ENCODE results near the gene EPS15.
"Not testable (repeated sequence)": the region's sequence is repeated elsewhere in the genome, so short reads cannot be mapped to it uniquely, and the experiment has no call there.

Gene EPS15

DNA sequence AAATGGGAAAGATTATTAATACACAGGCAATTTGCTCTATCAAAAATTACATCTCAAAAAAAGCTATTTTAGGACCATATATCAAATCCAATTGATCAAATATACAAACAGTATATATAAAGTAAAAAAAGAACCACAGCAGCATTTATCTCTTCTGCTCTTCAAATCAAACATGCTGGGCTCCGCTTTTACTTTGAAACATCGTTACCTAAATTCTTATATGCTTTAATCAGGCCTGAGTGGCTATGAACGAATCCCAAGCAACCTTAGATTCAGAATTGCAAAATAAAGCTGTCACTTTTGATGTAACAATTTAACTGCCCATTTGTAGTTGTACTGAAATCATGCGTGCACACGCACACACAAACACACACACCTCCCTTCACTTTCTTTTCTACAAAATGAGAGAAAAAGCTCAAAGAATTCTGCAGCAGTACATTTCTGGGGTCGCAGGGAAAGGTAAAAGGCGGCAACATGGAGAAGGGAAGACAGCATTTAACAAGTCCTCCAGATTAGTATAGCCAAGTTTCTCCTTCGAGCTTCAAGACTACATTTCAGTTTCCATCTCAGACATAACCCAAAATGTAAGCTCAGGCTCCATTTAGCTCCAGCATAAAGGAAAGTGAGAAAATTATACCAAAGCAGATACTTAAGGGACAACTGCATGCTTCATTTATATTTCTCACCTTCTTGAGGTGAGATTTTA is 96.5 kb downstream of the EPS15 start:
- DNase-seq = no peak

DNA sequence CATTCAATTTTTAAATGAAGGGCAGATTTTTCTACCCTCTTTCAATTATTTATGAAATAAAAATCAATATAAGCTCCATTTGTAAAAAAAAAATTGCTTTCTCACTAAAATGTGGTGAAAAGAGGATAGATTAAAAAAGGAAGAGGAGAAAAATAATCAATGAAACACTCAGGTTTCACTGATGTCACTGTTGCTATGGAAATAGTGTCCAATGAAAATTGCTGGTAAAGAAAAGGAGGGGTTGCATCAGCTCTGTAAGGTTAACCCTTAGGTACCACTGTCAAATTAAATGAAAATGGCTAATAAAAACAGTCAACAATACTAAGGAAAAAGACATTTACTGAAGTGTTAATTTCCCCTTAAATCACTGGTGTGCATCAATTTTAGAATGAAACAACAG is 97.1 kb downstream of the EPS15 start:
- DNase-seq = no peak

DNA sequence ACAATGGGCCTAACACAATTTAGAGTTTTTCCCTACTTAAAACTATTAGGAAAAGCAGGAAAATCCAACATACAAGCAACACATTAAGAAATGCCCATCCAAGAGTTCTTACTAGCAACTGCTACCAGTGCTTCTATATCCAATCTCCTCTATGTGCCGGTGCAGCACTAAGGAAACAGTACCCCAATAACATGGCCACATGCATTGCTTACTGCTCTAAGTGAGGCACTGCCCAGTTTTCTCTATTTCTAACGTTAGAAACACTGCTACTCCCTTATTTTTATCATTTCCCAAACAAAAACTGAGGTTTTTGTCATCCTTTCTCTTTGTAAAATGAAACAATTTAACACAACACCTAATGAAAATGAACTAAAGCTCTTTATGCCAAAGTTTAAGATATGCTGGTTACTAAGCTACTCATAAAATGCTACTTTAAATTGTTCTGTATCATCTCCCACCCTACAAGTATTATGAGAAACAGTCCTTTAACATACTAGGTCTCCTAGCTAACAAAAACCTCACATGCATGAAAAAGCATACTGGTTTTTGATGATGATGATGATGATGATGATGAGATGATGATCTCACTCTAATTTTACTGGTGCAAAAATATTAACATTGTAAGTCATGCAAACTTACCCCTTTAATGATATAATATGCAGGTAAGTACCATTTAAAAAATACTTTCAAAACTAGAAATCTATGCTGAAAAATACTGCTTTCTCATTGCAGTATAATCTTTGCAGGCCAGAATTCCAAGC is 98.0 kb downstream of the EPS15 start:
- no peak for DNase-seq

DNA sequence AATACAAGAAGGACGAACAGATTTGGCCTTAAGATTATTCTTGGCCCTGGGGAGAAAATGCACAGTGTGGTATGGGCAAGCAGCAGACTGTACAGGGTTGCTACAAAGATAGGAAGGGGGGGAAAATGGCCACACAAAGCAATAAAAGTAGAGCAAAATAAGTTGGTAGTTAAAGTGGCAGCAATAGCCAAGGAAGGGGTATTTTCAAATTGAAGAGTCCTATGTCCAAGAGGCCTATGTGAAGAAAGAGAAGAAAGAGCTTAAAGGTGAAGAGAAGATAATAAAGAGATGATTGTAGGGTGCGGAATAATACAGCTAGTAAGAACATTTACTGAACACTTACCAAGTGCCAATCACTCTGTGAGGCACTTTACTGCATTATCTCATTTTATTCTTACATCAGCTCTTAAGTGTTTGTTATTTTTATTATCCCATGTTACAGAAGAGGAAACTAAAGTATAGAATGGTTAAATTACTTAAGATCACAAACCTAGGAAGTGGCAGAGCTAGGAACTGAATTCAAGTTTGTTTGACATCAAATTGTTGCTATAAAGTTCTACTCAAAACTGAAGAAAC is 100.6 kb downstream of the EPS15 start:
- DNase-seq = no peak

DNA sequence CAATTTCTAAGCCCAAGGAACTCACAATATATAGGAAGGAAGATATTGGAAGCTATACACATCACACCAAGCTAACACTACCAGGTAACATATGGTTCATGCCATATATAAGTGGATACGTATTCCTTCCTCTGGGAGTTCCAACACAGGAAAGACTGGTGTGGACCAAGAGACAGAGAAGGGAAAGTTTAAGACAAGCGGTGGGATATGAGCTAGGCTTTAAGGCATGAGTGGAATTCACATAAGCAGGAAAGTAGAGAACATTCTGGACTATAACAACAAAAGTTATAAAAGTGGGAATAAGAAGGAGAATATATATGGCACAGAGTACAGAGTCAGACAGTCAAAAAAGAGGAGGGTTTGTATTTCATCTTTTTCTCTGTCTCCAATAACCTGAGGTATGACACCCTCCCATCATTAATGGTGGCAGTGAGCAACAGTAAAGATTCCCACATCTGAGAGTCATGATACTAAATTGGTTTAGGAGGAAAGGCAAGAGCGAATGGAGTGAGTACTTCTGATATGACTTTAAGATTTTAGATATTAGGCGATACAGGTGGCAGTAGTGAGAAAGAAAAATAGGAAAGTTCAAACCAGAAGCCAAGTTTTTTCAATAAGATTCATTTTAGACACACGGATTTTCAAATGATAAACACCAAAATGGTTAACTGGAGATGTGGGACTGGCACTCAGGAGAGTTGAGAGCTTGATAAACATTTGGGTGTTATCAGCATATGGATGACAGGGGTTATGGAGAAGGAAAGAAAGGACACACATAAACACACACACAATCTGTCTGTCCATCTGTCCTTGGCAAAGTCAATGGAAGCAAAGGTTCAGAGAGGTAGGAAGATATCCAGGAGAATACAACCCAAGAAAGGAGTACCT is 101.3 kb downstream of the EPS15 start:
- no peak for DNase-seq

DNA sequence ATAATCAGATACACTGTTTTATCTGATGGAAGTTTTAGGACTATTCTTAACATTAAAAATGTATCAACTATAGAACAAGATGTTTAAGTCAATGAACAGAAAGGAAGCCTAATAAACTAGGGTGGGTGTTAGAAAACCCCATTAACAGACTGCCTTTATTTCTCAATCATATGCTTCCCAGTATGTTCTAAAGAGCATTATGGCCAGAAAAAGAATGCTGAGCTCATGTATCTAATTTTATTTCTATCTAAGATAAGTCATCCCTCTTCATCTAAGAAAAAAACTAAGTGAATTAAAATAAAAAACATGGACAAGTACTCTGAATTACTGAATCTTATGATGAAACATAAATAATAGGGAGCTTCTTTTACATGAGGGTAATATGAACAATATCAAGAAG is 102.2 kb downstream of the EPS15 start:
- DNase-seq = no peak

DNA sequence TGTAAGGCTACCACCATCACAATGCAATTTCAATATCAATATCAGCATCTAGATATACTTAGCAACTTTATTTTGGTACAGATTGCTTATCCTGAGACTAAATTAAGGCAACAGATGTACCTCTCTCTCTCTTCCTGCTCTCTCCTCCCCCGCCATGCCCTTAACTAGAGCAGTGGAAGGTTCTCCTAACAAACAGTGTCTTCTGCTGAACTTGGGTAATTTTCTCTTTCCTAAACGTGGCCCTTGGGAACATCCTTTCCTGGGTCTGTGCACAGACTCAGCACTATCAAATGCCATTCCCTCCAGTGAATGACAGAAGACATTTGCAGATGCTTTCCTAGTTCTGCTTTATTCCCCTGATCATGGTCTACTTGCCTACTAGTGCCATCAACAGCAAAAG is 103.1 kb downstream of the EPS15 start:
- no peak for DNase-seq

DNA sequence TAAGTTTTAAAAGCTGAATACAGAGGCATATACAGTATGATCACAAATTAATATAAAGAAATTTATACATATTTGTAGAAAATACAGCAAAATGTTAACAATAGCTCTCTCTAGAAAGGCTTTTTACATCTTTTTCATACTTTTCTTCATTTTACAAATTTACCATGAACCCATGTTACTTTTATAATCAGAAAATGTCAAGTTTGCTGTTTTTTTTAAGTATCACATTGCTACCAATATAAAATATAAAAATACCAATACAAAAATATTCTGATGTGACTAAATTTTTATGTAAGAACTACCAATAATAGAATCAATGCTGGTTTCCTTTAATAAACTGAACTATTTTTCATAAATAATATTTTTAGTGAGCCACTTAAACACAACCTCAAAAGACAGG is 104.3 kb downstream of the EPS15 start:
- no peak for DNase-seq

DNA sequence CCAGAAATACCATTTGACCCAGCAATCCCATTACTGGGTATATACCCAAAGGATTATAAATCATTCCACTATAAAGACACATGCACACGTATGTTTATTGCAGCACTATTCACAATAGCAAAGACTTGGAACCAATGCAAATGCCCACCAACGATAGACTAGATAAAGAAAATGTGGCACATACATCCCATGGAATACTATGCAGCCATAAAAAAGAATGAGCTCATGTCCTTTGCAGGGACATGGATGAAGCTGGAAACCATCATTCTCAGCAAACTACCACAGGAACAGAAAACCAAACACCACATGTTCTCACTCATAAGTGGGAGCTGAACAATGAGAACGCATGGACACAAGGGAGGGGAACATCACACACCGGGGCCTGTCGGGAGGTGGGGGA is 107.2 kb downstream of the EPS15 start:
- DNase-seq = not testable (repeated sequence)

DNA sequence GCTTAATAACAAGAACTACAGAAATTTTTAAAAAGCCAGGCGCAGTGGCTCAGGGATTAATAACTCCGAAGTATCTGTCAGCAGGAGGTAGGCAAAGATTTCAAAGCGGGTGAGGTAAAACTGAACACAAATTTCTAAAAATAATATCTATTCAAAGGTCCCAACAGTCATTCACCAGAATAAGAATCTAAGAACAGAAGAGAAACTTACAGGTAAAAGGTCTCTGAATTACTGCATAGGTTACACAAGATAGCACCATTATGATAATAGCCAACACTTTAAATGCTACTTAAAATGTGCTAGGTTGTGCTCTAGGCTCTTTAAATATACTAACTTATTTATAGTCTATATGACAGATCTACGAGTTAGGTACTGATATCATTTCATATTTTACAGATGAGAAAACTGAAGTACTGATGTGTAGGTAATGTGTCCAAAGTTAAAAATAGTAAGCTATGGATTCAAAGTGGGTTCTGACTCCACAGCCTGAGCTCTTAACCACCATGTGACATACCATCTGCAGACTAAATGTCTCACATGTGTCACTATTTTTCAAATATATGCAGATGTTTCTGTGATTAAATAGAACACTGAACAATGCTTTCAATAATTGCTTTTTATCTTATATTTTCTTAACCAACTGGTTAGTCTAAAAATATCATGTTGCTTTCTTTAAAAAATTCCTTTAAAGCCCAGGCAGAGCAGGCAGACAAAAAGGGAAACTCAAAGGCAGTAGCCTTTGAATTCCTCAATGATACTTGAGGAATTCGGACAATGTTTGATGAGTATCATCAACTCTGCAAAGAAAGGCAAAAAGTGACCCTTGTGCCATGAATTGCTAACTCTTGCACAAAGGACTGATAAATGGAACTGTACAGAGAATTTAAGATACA is 108.3 kb downstream of the EPS15 start:
- DNase-seq = no peak

DNA sequence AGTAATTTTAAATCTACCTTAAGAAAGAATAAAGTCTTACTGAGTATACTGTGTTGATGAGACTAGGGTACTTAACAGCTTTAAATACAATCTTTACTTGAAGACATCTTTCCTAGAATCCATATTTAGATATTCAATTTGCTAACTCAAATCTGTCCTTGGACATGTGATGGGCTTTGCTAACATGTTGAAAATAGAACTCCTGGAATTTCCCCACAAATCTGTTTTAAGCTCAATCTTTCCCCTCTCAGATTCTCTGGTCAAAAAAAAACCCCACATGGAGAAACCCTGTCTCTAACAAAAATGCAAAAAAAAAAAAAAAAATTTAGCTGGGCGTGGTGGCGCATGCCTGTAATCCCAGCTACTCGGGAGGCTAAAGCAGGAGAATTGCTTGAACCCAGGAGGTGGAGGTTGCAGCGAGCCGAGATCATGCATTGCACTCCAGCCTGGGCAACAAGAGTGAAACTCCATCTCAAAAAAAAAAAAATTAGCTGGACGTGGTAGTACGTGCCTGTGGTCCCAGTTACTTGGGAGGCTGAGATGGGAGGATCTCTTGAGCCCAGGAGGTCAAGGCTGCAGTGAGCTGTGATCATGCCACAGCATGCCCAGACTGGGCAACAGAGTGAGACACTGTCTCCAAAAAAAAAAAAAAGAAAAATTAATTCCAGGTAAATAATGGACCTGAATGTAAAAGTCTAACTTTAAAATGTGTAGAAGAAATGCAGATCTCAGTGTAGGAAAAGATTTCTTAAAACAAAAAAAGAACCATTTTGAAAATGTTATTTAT is 109.1 kb downstream of the EPS15 start:
- not testable (repeated sequence) for DNase-seq

DNA sequence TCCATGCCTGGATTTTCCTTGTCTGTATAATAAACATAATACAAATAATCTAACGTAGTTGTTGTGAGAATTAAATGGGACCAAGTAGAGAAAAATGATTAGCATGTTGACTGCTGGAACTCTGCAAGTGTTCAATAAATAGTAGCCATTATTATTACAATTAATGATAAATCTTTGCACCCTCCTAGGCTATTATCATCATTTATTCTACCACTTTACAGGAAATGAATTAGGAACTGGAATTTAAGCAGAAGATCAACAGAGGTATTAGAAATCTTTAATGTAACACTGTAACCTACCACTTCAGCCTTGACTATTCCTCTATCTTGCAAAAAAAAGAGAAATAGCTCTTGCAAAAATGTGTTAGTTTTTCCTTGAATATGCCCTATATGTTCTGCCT is 126.8 kb downstream of the EPS15 start:
- DNase-seq = no peak

DNA sequence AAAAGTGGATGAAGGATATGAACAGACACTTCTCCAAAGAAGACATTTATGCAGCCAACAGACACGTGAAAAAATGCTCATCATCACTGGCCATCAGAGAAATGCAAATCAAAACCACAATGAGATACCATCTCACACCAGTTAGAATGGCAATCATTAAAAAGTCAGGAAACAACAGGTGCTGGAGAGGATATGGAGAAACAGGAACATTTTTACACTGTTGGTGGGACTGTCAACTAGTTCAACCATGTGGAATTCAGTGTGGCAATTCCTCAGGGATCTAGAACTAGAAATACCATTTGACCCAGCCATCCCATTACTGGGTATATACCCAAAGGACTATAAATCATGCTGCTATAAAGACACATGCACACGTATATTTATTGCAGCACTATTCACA is 128.4 kb downstream of the EPS15 start:
- DNase-seq = not testable (repeated sequence)

DNA sequence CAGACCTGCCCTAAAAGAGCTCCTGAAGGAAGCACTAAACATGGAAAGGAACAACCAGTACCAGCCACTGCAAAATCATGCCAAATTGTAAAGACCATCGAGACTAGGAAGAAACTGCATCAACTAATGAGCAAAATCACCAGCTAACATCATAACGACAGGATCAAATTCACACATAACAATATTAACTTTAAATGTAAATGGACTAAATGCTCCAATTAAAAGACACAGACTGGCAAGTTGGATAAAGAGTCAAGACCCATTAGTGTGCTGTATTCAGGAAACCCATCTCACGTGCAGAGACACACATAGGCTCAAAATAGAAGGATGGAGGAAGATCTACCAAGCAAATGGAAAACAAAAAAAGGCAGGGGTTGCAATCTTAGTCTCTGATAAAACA is 131.8 kb downstream of the EPS15 start:
- DNase-seq = not testable (repeated sequence)

DNA sequence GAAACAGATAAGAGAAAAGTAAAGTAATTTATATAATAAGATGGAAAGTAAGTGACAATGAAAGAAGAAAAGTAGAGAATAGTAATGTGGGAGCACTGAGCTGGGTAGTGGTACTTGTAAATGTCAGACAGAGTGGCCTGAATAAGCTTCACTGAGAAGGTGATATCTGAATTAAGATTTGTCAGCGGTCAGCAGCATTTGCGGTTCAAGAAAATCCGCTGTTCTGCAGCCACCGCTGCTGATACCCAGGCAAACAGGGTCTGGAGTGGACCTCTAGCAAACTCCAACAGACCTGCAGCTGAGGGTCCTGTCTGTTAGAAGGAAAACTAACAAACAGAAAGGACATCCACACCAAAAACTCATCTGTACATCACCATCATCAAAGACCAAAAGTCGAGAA is 132.8 kb downstream of the EPS15 start:
- DNase-seq = not testable (repeated sequence)

DNA sequence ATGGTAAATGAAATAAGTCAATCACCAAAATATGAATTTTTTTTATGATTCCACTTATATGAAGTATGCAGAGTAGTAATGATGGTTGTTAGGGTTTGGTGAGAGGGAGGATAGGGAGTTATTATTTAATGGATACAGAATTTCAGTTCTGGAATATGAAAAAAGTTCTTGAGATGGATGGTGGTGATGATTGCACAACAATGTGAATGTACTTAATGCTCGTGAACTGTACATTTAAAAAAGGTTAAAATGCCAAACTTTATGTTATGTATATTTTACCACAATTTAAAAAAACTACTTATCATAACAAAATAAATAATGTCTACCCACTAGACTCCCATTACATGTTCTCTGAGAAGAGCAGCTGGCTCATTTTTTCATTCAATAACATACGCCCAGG is 133.3 kb downstream of the EPS15 start:
- DNase-seq = no peak

DNA sequence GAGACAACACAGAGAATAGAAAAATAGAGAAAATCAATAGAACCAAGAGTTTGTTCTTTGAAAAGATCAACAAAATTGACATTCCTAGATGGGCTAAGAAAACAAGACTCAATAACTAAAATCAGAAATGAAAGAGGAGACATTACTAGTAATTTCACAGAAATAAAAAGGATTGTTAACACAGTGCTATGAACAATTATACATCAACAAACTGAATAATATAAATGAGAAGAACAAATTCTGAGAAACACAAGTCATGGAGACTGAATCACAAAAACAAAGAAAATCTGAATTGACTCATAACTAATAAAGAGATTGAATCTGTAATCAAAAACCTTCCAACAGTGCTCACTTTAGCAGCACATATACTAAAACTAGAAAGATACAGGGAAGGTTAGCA is 137.1 kb downstream of the EPS15 start:
- DNase-seq = no peak

DNA sequence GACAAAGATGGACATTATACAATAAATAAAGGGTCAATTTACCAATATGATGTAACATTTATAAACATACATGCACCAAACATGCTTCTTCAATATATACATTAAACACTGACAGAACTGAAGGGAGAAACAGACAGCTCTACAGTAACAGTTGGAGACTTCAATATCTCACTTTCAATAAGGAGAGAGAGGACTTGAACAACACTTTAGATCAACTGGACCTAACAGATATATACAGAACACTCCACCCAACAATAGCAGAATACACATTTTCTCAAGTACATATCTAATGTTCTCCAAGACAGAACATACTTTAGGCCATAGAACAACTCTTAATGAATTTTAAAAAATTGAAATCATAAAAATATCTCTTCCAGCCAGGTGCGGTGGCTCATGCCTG is 138.1 kb downstream of the EPS15 start:
- no peak for DNase-seq

DNA sequence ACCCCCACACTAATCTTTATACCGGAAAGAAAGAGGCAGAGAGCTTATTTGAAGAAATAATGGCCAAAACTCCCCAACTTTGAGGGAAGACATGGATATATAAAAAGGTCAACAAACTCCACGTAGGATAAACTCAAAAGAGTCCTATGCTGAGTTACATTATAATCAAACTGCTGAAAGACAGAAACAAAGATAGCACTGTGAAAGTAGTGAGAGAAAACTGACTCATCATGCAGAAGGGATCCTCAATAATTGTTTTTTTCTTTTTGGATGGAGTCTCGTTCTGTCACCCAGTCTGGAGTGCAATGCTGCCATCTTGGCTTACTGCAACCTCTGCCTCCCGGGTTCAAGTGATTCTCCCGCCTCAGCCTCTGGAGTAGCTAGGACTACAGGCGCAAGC is 140.2 kb downstream of the EPS15 start:
- DNase-seq = no peak

DNA sequence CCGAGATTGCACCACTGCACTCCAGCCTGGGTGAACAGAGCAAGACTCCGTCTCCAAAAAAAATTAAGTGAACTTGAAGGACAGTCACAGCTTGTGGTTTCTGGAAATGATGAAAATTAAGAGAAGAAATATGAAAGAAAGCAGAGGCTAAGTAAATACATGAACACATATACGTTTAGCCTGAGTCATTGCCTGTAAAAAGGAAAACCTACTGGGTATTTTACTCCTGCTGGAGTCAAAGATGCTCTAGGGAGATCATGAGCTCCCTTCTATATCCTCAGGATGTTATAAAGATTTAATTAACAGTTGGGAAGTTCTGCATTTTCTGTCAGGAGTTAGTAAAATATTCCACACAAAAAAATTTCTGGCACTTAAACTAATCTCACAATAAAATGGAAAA is 145.2 kb downstream of the EPS15 start:
- no peak for DNase-seq

DNA sequence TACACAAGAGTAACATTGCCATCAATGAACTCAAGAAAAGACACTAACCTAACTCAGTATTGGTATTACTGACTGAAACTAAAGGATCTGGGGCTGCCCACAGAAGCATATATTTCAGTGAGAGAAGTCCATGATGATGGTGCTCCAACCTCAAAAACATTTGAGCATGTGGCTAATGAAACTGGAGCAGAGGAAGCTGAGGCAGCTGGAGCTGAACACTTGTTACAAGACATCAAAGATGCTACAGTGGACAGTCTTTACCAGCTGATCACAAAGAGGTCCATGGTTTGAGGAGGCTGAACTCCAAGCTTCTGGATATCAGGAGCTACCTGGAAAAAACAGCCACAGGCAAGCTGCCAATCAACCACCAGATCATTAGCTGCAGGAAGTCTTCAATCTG is 146.5 kb downstream of the EPS15 start:
- no peak for DNase-seq

All from activated CD4-positive, alpha-beta T cell treated with anti-CD3 and anti-CD28 coated beads, Interleukin-2, amount 50 U/mL, for 4 hours (primary cell).